H9 (cell line): ENCODE measurements around the gene LHPP. TPM values are rescaled to one million over a fixed set of nuclear protein-coding genes. Genes with fewer than 3 reads are reported as not detected.

Experiments used
- DNase-seq: peaks from one replicate; pipeline ENCODE4 v3.0.0-alpha.2; 2017
- H2AFZ ChIP-seq: one replicate; pipeline ENCODE4 v1.6.1; 2013; ENCODE audit warnings: mild to moderate bottlenecking, low read length, control low read depth, moderate library complexity
- H2AK5ac ChIP-seq: 2 replicates; pipeline ENCODE4 v1.6.1; 2013; ENCODE audit warnings: low read length, control low read depth, mixed read lengths; ENCODE audit not compliant: insufficient read length
- H2BK120ac ChIP-seq: one replicate; pipeline ENCODE4 v1.6.1; 2013; ENCODE audit warnings: low read depth, mild to moderate bottlenecking, low read length, control low read depth, inconsistent platforms; ENCODE audit not compliant: poor library complexity, severe bottlenecking
- H2BK12ac ChIP-seq: 2 replicates; pipeline ENCODE4 v1.6.1; 2013; ENCODE audit warnings: low read length, control low read depth, mixed read lengths, low read depth; ENCODE audit not compliant: insufficient read length
- H2BK15ac ChIP-seq: 2 replicates; pipeline ENCODE4 v1.6.1; 2013; ENCODE audit warnings: low read depth, low read length, control low read depth
- H2BK20ac ChIP-seq: one replicate; pipeline ENCODE4 v1.6.1; 2013; ENCODE audit warnings: low read depth, mild to moderate bottlenecking, low read length, control low read depth, inconsistent platforms; ENCODE audit not compliant: poor library complexity, severe bottlenecking
- H2BK5ac ChIP-seq: 2 replicates; pipeline ENCODE4 v1.6.1; 2013; ENCODE audit warnings: low read length, control low read depth, mixed read lengths; ENCODE audit not compliant: insufficient read length
- H3K14ac ChIP-seq: 2 replicates; pipeline ENCODE4 v1.6.1; 2013; ENCODE audit warnings: low read length, control low read depth; ENCODE audit not compliant: insufficient read depth
- H3K18ac ChIP-seq: 2 replicates; pipeline ENCODE4 v1.6.1; 2013; ENCODE audit warnings: low read depth, mild to moderate bottlenecking, mixed read lengths, low read length, control low read depth; ENCODE audit not compliant: insufficient read length
- H3K23ac ChIP-seq: 2 replicates; pipeline ENCODE4 v1.6.1; 2013; ENCODE audit warnings: low read length, control low read depth, mixed read lengths, low read depth; ENCODE audit not compliant: insufficient read length
- H3K23me2 ChIP-seq: 2 replicates; pipeline ENCODE4 v1.6.1; 2013; ENCODE audit warnings: low read depth, mild to moderate bottlenecking, mixed read lengths, low read length, control low read depth; ENCODE audit not compliant: insufficient read length, poor library complexity, severe bottlenecking
- H3K27ac ChIP-seq: 2 replicates; pipeline ENCODE4 v1.5.1; 2013; ENCODE audit warnings: low read length, control low read depth, mixed read lengths, low read depth; ENCODE audit not compliant: insufficient read length
- H3K27me3 ChIP-seq: 2 replicates; pipeline ENCODE4 v1.6.1; 2013; ENCODE audit warnings: low read length, control low read depth, inconsistent platforms; ENCODE audit not compliant: insufficient read depth
- H3K4ac ChIP-seq: 2 replicates; pipeline ENCODE4 v1.6.1; 2013; ENCODE audit warnings: low read depth, mild to moderate bottlenecking, control low read depth, inconsistent platforms, low read length, moderate library complexity
- H3K4me1 ChIP-seq: 2 replicates; pipeline ENCODE4 v1.6.1; 2013; ENCODE audit warnings: low read length, control low read depth, inconsistent platforms; ENCODE audit not compliant: insufficient read depth
- H3K4me2 ChIP-seq: 2 replicates; pipeline ENCODE4 v1.6.1; 2013; ENCODE audit warnings: low read length, control low read depth, mixed read lengths; ENCODE audit not compliant: insufficient read length, insufficient read depth
- H3K56ac ChIP-seq: 2 replicates; pipeline ENCODE4 v1.6.1; 2013; ENCODE audit warnings: low read depth, mild to moderate bottlenecking, mixed read lengths, low read length, control low read depth; ENCODE audit not compliant: insufficient read length
- H3K79me1 ChIP-seq: 2 replicates; pipeline ENCODE4 v1.6.1; 2013; ENCODE audit warnings: low read depth, mild to moderate bottlenecking, moderate library complexity, low read length, control low read depth, inconsistent platforms; ENCODE audit not compliant: insufficient read depth, poor library complexity, severe bottlenecking
- H3K79me2 ChIP-seq: 2 replicates; pipeline ENCODE4 v1.6.1; 2013; ENCODE audit warnings: low read length, control low read depth, inconsistent platforms; ENCODE audit not compliant: insufficient read depth
- H3K9ac ChIP-seq: 2 replicates; pipeline ENCODE4 v1.6.1; 2013; ENCODE audit warnings: low read length, control low read depth, mixed read lengths; ENCODE audit not compliant: insufficient read length; ENCODE audit errors: extremely low read depth
- H3K9me3 ChIP-seq: one replicate; pipeline ENCODE4 v1.6.1; 2013; ENCODE audit warnings: low read depth, low read length, inconsistent platforms; ENCODE audit not compliant: control insufficient read depth
- H3T11ph ChIP-seq: one replicate; pipeline ENCODE4 v1.6.1; 2013; ENCODE audit warnings: mild to moderate bottlenecking, low read length, control low read depth, inconsistent platforms
- H4K20me1 ChIP-seq: one replicate; pipeline ENCODE4 v1.6.1; 2013; ENCODE audit not compliant: control insufficient read depth, insufficient read length, insufficient read depth
- H4K5ac ChIP-seq: 2 replicates; pipeline ENCODE4 v1.6.1; 2013; ENCODE audit warnings: low read depth, mild to moderate bottlenecking, mixed read lengths, low read length, control low read depth; ENCODE audit not compliant: insufficient read length
- H4K8ac ChIP-seq: replicated peaks from 2 replicates; pipeline ENCODE4 v1.6.1; 2013; ENCODE audit warnings: low read length, control low read depth, mixed read lengths, low read depth; ENCODE audit not compliant: insufficient read length
- H4K91ac ChIP-seq: 2 replicates; pipeline ENCODE4 v1.6.1; 2013; ENCODE audit warnings: low read depth, mild to moderate bottlenecking, moderate library complexity, mixed read lengths, low read length, control low read depth; ENCODE audit not compliant: insufficient read length
- H3K27ac Mint-ChIP-seq, 3 experiments: 2 replicates in 2 of 3; 3 replicates in 1 of 3; pipeline ENCODE4 v1.8.0; 2020 to 2021; ENCODE audit warnings: mixed read lengths in 3 of 3, mild to moderate bottlenecking in 1 of 3, moderate library complexity in 1 of 3
- H3K27me3 Mint-ChIP-seq: 2 replicates; pipeline ENCODE4 v1.8.0; 2021; ENCODE audit warnings: low read depth, mild to moderate bottlenecking, moderate library complexity, mixed read lengths
- H3K36me3 Mint-ChIP-seq, 3 experiments: 2 replicates in 2 of 3; 3 replicates in 1 of 3; pipeline ENCODE4 v1.8.0; 2020 to 2021; ENCODE audit warnings: low read depth in 3 of 3, mixed read lengths in 3 of 3; ENCODE audit not compliant: insufficient read depth in 1 of 3
- H3K4me1 Mint-ChIP-seq, 2 experiments: 2 replicates each; pipeline ENCODE4 v1.8.0; 2020; ENCODE audit warnings: mixed read lengths in 2 of 2
- H3K4me3 Mint-ChIP-seq, 2 experiments: 2 replicates in 1 of 2; 3 replicates in 1 of 2; pipeline ENCODE4 v1.8.0; 2020 to 2021; ENCODE audit warnings: mild to moderate bottlenecking in 2 of 2, mixed read lengths in 2 of 2, moderate library complexity in 1 of 2
- H3K9me3 Mint-ChIP-seq, 2 experiments: 2 replicates in 1 of 2; 3 replicates in 1 of 2; pipeline ENCODE4 v1.8.0; 2020; ENCODE audit warnings: mild to moderate bottlenecking in 2 of 2, mixed read lengths in 2 of 2, moderate library complexity in 1 of 2
- WGBS: extraction: QIAGEN DNeasy Blood & Tissue Kit; methylation state at CpG from one replicate; pipeline ENCODE4 v1.1.7; 2013; ENCODE audit warnings: missing lambda C conversion rate, low lambda C conversion rate, mixed read lengths; ENCODE audit not compliant: insufficient read length; ENCODE audit errors: extremely low coverage; 5-methylcytosine and 5-hydroxymethylcytosine counted together
- total RNA-seq: library from RNA; stranded (reverse); gene quantifications from 2 replicates; pipeline ENCODE4 v1.2.1, GENCODE V29; 2021
- TF ChIP-seq, protein P1 (sequence below): fragments of 200-600 bp; sonication (generic); conservative IDR thresholded peaks from 3 replicates; pipeline ENCODE4 v1.8.0; 2021; ENCODE audit warnings: antibody characterized with exemption, mild to moderate bottlenecking

LHPP gene
- total RNA-seq, 1 experiment from 2014 or later, result 29.6 TPM

DNA sequence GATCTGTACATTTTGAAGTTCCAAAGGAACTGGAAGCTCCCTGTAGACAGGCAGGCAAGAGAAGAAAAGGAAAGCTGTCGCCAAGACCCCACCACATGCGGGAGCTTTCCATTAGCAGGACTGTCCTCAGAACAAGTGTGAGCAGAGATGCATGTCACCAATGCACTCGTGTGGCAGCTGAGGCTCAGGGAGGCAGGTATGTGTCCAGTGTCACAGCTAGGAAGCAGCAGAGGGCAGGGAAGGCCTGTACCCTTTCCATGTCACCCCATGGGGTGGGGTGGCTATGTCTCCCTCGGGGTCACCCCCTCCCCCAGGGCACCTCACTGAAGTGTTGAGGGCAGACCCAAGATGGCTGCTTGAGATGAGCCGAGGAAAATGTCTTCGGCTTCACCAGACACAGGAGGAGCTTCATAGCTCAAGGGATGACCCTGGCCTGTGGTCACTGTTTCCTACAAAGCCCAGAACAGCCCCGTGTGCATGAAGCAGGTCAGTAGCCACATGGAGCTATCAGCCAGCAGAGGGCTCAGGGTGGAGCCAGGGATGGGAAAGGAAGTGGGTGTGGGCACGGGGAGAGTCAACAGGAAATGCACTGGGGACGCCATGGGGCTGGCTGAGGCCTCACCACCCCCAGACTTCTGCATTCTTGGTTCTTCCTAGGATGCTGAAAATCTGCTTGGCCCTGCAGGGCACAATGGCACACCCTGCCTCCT is 186.0 kb downstream of the LHPP start:
- no peak overlapping the region for H3K56ac ChIP-seq
- H3K9ac ChIP-seq, result no peak overlapping the region
- H3K79me2 ChIP-seq, result no peaks in the 10 kb centered on the region
- no peaks in the 10 kb centered on the region for H3K23me2 ChIP-seq
- 0 out of 7 replicates have a peak, but pooled peaks cover 0 to 2% (median 0%) of the 10 kb centered on the region in 3 experiments for H3K36me3 Mint-ChIP-seq
- H4K5ac ChIP-seq, result no peak overlapping the region
- no peaks in the 10 kb centered on the region for H3K79me1 ChIP-seq
- no peaks in the 10 kb centered on the region for H3K27me3 ChIP-seq
- peaks cover 6% of the 10 kb centered on the region; the same call in 1 of the 2 replicates for H3K4me1 ChIP-seq
- no peak overlapping the region for H2BK12ac ChIP-seq
- no peak overlapping the region for H2BK15ac ChIP-seq
- TF ChIP-seq, protein P1, sequence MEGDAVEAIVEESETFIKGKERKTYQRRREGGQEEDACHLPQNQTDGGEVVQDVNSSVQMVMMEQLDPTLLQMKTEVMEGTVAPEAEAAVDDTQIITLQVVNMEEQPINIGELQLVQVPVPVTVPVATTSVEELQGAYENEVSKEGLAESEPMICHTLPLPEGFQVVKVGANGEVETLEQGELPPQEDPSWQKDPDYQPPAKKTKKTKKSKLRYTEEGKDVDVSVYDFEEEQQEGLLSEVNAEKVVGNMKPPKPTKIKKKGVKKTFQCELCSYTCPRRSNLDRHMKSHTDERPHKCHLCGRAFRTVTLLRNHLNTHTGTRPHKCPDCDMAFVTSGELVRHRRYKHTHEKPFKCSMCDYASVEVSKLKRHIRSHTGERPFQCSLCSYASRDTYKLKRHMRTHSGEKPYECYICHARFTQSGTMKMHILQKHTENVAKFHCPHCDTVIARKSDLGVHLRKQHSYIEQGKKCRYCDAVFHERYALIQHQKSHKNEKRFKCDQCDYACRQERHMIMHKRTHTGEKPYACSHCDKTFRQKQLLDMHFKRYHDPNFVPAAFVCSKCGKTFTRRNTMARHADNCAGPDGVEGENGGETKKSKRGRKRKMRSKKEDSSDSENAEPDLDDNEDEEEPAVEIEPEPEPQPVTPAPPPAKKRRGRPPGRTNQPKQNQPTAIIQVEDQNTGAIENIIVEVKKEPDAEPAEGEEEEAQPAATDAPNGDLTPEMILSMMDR, result no peak; the same call in 2 of the 3 replicates
- no peak overlapping the region; the same call in 1 of the 2 replicates for H3K14ac ChIP-seq
- peaks cover 26 to 47% of the 10 kb centered on the region in 2 experiments for H3K4me1 Mint-ChIP-seq
- H2BK5ac ChIP-seq, result no peak overlapping the region
- H3K27ac Mint-ChIP-seq, result peak overlapping the region in 2 of 3 experiments; percentile 77 to 83; a peak in 3 of 7 replicates
- no peak overlapping the region for H4K8ac ChIP-seq
- no peaks in the 10 kb centered on the region for H3K9me3 Mint-ChIP-seq
- no peak overlapping the region for H4K91ac ChIP-seq
- WGBS, result no CpG with 5 or more reads among the region's 9 CpGs
- DNase-seq, result no peak
- H2AFZ ChIP-seq, result no peak overlapping the region
- H3K9me3 ChIP-seq, result no peaks in the 10 kb centered on the region
- H3T11ph ChIP-seq, result no peak overlapping the region
- H3K4me3 Mint-ChIP-seq, result no peak overlapping the region
- no peak overlapping the region for H3K18ac ChIP-seq
- H2AK5ac ChIP-seq, result no peak overlapping the region
- H3K27ac ChIP-seq, result no peak overlapping the region
- peaks cover 2% of the 10 kb centered on the region for H4K20me1 ChIP-seq
- H3K4me2 ChIP-seq, result no peak overlapping the region
- no peaks in the 10 kb centered on the region for H3K27me3 Mint-ChIP-seq
- H3K23ac ChIP-seq, result no peak overlapping the region
- H3K4ac ChIP-seq, result no peak overlapping the region
- no peak overlapping the region for H2BK120ac ChIP-seq
- no peak overlapping the region for H2BK20ac ChIP-seq
